Progenitor cell of endocrine pancreas (in vitro differentiated cells): Measurements from ENCODE around the gene TBC1D2B. TPM values are rescaled to one million over a fixed set of nuclear protein-coding genes. Genes with fewer than 3 reads are reported as not detected.

ENCODE experiments used
- DNase-seq: peaks from one replicate; pipeline ENCODE4 v3.0.0; 2021; ENCODE audit warnings: low spot score; ENCODE audit not compliant: unreplicated experiment
- H3K27ac Mint-ChIP-seq: 2 replicates; pipeline ENCODE4 v1.8.0; 2021; ENCODE audit warnings: mild to moderate bottlenecking, moderate library complexity, mixed read lengths
- H3K27me3 Mint-ChIP-seq: 2 replicates; pipeline ENCODE4 v1.8.0; 2021; ENCODE audit warnings: mixed read lengths
- H3K36me3 Mint-ChIP-seq: 2 replicates; pipeline ENCODE4 v1.8.0; 2022; ENCODE audit warnings: mixed read lengths; ENCODE audit not compliant: insufficient read depth
- H3K4me1 Mint-ChIP-seq: 2 replicates; pipeline ENCODE4 v1.8.0; 2021; ENCODE audit warnings: low read depth, mixed read lengths
- H3K4me3 Mint-ChIP-seq: 2 replicates; pipeline ENCODE4 v1.8.0; 2021; ENCODE audit warnings: low read depth, mild to moderate bottlenecking, moderate library complexity, mixed read lengths
- H3K9me3 Mint-ChIP-seq: 2 replicates; pipeline ENCODE4 v1.8.0; 2021; ENCODE audit warnings: low read depth, mixed read lengths
- total RNA-seq: library from RNA; stranded (reverse); gene quantifications from 2 replicates; pipeline ENCODE4 v1.2.1, GENCODE V29; 2021
- TF ChIP-seq, protein P1 (sequence below): fragments of 200-600 bp; sonication (generic); IDR thresholded peaks from one replicate; pipeline ENCODE4 v1.5.0; 2021; ENCODE audit warnings: antibody characterized with exemption, mild to moderate bottlenecking; ENCODE audit not compliant: unreplicated experiment

TBC1D2B gene
- total RNA-seq, 1 donor from 2014 or later, result 10.8 TPM

DNA sequence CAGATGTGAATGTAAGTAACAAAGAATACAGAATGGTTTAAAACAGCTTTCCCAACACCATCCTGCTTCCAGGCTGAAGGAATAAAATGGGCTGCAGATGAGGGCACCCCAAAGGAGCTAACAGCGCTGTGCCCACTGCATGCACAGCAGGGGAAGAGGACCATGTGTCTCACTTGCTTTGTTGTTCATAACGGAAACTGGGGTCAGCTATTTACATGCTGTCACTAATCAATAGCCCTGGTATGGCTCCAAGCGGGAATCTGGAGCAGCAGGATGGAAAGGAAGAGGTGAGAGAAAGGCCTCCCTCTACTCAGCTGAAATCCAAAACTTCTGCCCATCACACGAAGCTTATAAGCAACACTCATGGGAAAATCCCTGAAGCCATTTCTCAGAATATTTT is 67.4 kb downstream of the TBC1D2B start:
- TF ChIP-seq, protein P1, sequence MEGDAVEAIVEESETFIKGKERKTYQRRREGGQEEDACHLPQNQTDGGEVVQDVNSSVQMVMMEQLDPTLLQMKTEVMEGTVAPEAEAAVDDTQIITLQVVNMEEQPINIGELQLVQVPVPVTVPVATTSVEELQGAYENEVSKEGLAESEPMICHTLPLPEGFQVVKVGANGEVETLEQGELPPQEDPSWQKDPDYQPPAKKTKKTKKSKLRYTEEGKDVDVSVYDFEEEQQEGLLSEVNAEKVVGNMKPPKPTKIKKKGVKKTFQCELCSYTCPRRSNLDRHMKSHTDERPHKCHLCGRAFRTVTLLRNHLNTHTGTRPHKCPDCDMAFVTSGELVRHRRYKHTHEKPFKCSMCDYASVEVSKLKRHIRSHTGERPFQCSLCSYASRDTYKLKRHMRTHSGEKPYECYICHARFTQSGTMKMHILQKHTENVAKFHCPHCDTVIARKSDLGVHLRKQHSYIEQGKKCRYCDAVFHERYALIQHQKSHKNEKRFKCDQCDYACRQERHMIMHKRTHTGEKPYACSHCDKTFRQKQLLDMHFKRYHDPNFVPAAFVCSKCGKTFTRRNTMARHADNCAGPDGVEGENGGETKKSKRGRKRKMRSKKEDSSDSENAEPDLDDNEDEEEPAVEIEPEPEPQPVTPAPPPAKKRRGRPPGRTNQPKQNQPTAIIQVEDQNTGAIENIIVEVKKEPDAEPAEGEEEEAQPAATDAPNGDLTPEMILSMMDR, result no peak
- Mint-ChIP-seq H3K4me3 (no peak overlapping the region), H3K27me3 (no peaks in the 10 kb centered on the region), H3K36me3 (peaks cover 2% of the 10 kb centered on the region), H3K4me1 (peaks cover 2% of the 10 kb centered on the region), H3K9me3 (no peaks in the 10 kb centered on the region), H3K27ac (no peak overlapping the region)
- DNase-seq, result no peak

DNA sequence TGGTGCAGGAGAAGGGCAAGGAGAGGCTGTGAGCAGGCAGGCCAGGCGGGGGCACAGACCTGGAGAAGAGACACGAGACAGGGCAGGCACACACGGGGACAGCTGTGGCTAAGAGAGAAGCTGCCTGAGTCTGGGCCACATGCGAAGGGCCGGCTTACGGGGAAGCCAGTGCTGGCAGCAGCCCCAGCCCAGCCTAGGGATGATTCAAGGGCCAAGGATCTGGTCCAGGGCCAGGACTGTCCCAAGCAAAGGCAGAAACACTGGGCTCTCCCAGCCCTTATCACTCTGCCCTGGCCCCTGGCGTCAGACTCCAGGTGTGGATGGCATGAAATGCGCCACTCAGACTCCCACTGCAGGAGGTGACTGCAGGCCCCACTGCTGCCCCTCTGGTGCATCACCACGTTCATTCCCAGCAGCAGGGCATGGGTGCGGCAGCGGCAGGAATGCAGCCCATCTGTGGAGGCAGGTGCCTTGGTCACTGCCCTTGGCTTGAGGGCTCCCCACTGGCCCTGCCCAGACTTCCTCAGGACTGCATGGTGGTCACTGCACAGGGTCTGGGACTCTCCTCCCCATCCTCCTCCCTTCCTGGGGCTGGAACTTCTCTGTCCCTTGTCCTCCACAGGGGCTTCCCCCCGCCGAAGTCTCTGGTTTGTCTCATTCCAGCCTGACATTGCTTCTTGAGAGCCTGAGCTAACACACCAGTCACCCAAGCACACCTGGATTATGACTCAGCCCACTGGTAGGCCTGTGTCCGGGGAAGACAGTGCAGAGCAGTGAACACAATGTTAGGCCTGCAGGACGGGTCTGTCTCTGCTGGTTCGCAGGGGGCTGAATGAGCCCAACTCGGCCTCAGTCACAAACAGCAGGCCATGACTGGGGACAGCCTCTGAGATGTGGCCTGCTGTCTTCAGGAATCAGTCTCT is 69.3 kb downstream of the TBC1D2B start:
- TF ChIP-seq, protein P1, result no peak
- H3K36me3 Mint-ChIP-seq, result peaks cover 4% of the 10 kb centered on the region
- H3K9me3 Mint-ChIP-seq, result no peaks in the 10 kb centered on the region
- no peak overlapping the region for H3K27ac Mint-ChIP-seq
- H3K27me3 Mint-ChIP-seq, result no peaks in the 10 kb centered on the region
- peaks cover 2% of the 10 kb centered on the region for H3K4me1 Mint-ChIP-seq
- no peak overlapping the region for H3K4me3 Mint-ChIP-seq
- DNase-seq, result no peak

DNA sequence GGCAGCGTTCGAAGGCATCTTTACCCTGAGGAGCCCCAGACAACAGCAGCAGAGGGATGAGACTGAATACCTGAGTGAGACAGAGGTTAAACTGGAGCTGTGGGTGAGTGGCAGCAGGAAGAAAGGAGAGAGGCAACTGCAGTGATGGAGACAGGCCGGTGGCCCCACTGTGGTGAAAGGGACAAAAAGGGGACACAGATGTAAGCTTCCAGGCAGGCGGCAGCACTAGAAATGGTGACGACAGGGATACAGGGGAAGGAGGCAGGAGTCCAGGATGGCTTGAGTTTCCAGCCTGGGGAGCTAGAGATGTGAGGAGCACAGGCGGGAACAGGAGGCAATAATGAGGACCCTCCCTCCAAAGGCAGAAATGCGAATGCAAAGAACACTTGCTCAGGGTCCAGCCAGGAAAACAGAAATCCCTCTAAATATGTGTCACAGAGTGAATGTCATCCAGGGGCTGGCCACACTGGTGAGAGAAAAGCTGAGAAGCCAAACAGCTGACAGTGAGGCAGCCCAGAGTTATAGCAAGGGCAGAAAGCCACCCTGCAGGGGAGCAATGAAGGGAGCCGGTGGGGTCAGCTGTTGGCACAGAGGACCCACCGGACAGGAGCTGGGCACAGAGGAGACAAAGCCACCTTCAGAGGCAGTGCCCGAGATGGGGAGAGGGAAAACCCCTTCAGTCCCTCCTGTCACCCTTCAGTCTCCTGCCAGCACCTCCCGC is 70.1 kb downstream of the TBC1D2B start:
- Mint-ChIP-seq H3K27ac (no peak overlapping the region), H3K36me3 (peaks cover 5% of the 10 kb centered on the region), H3K4me3 (no peak overlapping the region), H3K27me3 (no peaks in the 10 kb centered on the region), H3K4me1 (peaks cover 3% of the 10 kb centered on the region), H3K9me3 (no peaks in the 10 kb centered on the region)
- DNase-seq, result no peak
- TF ChIP-seq, protein P1, result no peak

DNA sequence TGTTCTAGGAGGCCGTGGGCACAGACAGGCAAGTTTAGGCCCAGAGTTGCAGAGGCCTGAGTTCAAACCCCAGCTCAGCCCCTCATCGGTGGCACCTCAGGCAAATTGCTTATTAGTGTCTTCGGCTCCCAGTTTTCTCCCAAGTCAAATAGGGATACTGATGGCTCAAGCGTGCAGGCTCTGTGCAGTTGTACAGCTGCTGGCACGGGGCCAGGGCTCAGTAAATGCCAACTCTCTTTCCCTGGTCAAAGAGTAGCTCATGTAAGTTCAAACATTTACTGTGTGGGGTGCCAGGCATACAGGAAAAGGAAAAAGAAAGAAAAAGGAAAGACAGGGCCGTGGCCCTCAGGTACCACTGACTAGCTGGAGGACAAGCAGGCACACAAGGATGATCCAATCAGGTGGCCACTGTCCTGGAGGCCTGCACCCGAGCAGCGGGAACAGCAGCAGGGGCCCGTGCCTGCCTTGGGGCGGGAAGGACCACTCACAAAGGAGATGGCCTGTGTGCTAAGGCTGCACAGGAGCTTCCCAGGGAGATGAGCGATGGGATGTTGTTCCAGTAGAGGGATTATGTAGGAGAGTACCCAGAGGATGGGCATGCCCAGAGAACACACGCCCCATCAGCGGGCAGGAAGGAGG is 70.8 kb downstream of the TBC1D2B start:
- Mint-ChIP-seq H3K27ac (no peak overlapping the region), H3K27me3 (no peaks in the 10 kb centered on the region), H3K36me3 (peaks cover 4% of the 10 kb centered on the region), H3K4me1 (peaks cover 3% of the 10 kb centered on the region), H3K9me3 (no peaks in the 10 kb centered on the region), H3K4me3 (no peak overlapping the region)
- TF ChIP-seq, protein P1, result no peak
- no peak for DNase-seq
